Endodermal cell (in vitro differentiated cells): ENCODE measurements around the gene SPTBN2. TPM values are rescaled to one million over a fixed set of nuclear protein-coding genes. Genes with fewer than 3 reads are reported as not detected.

ENCODE experiments used
- DNase-seq: peaks from one replicate; pipeline ENCODE4 v3.0.0-alpha.2; 2017
- H3K27ac ChIP-seq: 2 replicates; pipeline ENCODE4 v1.5.1; 2013; ENCODE audit warnings: mild to moderate bottlenecking, low read depth, low read length, moderate library complexity
- H3K27me3 ChIP-seq: 2 replicates; pipeline ENCODE4 v1.6.1; 2013; ENCODE audit warnings: mild to moderate bottlenecking, low read length, moderate library complexity; ENCODE audit not compliant: insufficient read depth, control insufficient read depth, poor library complexity, severe bottlenecking
- H3K36me3 ChIP-seq: 2 replicates; pipeline ENCODE4 v1.7.0; 2013; ENCODE audit warnings: mild to moderate bottlenecking, low read length, moderate library complexity; ENCODE audit not compliant: control insufficient read depth, insufficient read depth
- H3K4me1 ChIP-seq: one replicate; pipeline ENCODE4 v1.7.0; 2013; ENCODE audit warnings: low read length; ENCODE audit not compliant: control insufficient read depth, insufficient read depth
- H3K4me3 ChIP-seq: 2 replicates; pipeline ENCODE4 v1.5.1; 2013; ENCODE audit warnings: mild to moderate bottlenecking, low read length, moderate library complexity
- H3K9ac ChIP-seq: 2 replicates; pipeline ENCODE4 v1.6.1; 2013; ENCODE audit warnings: mild to moderate bottlenecking, low read length, moderate library complexity; ENCODE audit not compliant: poor library complexity, severe bottlenecking; ENCODE audit errors: extremely low read depth
- H3K9me3 ChIP-seq: 2 replicates; pipeline ENCODE4 v1.6.1; 2013; ENCODE audit warnings: mild to moderate bottlenecking, low read length, moderate library complexity; ENCODE audit not compliant: control insufficient read depth
- H3K27ac Mint-ChIP-seq: 2 replicates; pipeline ENCODE4 v1.8.0; 2020; ENCODE audit warnings: mixed read lengths
- H3K27me3 Mint-ChIP-seq: 2 replicates; pipeline ENCODE4 v1.8.0; 2021; ENCODE audit warnings: mild to moderate bottlenecking, mixed read lengths; ENCODE audit not compliant: insufficient read depth
- H3K36me3 Mint-ChIP-seq: 2 replicates; pipeline ENCODE4 v1.8.0; 2020; ENCODE audit warnings: low read depth, mixed read lengths
- H3K4me1 Mint-ChIP-seq: 2 replicates; pipeline ENCODE4 v1.8.0; 2020; ENCODE audit warnings: mixed read lengths
- H3K4me3 Mint-ChIP-seq: 2 replicates; pipeline ENCODE4 v1.8.0; 2020; ENCODE audit warnings: mild to moderate bottlenecking, moderate library complexity, mixed read lengths
- H3K9me3 Mint-ChIP-seq: 2 replicates; pipeline ENCODE4 v1.8.0; 2020; ENCODE audit warnings: mild to moderate bottlenecking, mixed read lengths
- WGBS, 2 experiments: methylation state at CpG; one replicate each; pipeline versions ENCODE4 v1.1.5 to v1.1.7; 2013; ENCODE audit warnings: missing lambda C conversion rate in 2 of 2, mixed read lengths in 1 of 2; ENCODE audit not compliant: insufficient coverage in 1 of 2, insufficient read length in 1 of 2; 5-methylcytosine and 5-hydroxymethylcytosine counted together
- long read RNA-seq, 4 experiments: library from polyadenylated mRNA in 2 of 4; library from RNA in 1 of 4; library from capped mRNA in 1 of 4; stranded (forward) in 3 of 4; unstranded in 1 of 4; transcript quantifications; one replicate each; pipeline ENCODE4 v2.0.0, GENCODE V29; 2020 to 2021; ENCODE audit warnings: inconsistent platforms in 1 of 4
- polyA plus RNA-seq, 2 experiments: library from polyadenylated mRNA; stranded (reverse); fragments of 50-300 nt; gene quantifications; one replicate each; pipeline ENCODE4 v1.2.3, GENCODE V29; 2013
- total RNA-seq, 2 donors: library from RNA; stranded (reverse); fragmentation: NEBNext Ultra II Directional in 1 of 2; extraction: Animal tissue kit (Norgen Biotek cat#: 25700) in 1 of 2; gene quantifications; 2 replicates in 1 of 2; 3 replicates in 1 of 2; pipeline ENCODE4 v1.2.1, GENCODE V29; 2021
- TF ChIP-seq, protein P1 (sequence below): fragments of 200-600 bp; sonication (generic); conservative IDR thresholded peaks from 2 replicates; pipeline ENCODE4 v1.5.0; 2021; ENCODE audit warnings: antibody characterized with exemption, mild to moderate bottlenecking

The SPTBN2 gene
- 10 to 100 TPM; 36.0 to 46.0 TPM for total RNA-seq
- polyA plus RNA-seq (2013, experiment 1 of 2): 39.9 TPM
- polyA plus RNA-seq (2013, experiment 2 of 2): 31.3 TPM
- long read RNA-seq, experiment 1, partial matches to known transcripts: 8 of 14 reads
- long read RNA-seq, experiment 1, other reads (novel, unspliced or antisense): 6 of 14 reads
- long read RNA-seq, experiment 2, partial matches to known transcripts: 18 of 26 reads
- long read RNA-seq, experiment 2, other reads (novel, unspliced or antisense): 8 of 26 reads
- long read RNA-seq, experiment 3, partial matches to known transcripts: 5 of 5 reads
- long read RNA-seq, experiment 3, other reads (novel, unspliced or antisense): 0 of 5 reads
- long read RNA-seq, experiment 4: 0 reads

DNA sequence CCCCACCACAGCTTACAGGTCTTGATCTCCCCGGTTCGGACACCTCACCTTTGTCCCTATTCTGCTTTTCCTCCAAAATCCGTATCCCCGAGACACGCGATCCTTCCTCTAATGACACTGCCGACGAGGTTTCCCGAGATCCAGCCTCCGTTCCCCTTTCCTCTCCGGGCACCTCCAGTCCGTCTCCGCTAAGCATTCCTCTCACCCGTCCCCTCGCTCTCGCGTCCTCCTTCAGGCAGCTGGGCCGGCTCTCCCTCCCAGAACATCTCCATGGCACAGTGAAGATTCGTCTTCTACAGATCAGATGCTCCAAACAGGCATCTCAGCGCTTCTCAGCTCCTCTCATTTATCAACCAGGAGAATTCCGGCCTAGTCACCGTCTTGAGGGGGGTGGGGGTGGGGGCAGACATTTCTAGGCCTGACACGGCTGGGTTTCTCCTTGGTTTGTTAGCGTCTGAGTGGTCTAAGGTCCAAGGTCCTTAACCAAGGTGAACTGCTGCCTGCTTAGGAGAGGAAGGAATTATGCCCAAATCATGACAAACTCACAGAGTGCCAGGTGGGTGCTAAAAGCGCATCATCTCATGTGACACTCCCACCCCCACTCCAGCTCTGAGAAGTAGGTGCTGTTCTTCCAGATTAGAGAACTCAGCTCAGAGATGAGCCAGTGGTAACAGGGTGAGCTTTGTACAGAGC, at the start of gene SPTBN2:
SPTBN2 (minus strand) TSS at position 524 of the 693 bp plus-strand sequence. CDS start 7,976 bp downstream, outside the sequence.
- DNase-seq: peak; percentile 82
- no peak within 1 kb of the TSS for H3K9ac ChIP-seq
- Mint-ChIP-seq H3K4me1 (peaks cover 24% of the 10 kb centered on the region), H3K27ac (peak within 1 kb of the TSS; percentile 53), H3K36me3 (no peaks in the 10 kb centered on the region), H3K9me3 (no peaks in the 10 kb centered on the region), H3K27me3 (peaks cover 71% of the 10 kb centered on the region), H3K4me3 (peak within 1 kb of the TSS; percentile 72)
- H3K9me3 ChIP-seq: no peaks in the 10 kb centered on the region
- TF ChIP-seq, protein P1, sequence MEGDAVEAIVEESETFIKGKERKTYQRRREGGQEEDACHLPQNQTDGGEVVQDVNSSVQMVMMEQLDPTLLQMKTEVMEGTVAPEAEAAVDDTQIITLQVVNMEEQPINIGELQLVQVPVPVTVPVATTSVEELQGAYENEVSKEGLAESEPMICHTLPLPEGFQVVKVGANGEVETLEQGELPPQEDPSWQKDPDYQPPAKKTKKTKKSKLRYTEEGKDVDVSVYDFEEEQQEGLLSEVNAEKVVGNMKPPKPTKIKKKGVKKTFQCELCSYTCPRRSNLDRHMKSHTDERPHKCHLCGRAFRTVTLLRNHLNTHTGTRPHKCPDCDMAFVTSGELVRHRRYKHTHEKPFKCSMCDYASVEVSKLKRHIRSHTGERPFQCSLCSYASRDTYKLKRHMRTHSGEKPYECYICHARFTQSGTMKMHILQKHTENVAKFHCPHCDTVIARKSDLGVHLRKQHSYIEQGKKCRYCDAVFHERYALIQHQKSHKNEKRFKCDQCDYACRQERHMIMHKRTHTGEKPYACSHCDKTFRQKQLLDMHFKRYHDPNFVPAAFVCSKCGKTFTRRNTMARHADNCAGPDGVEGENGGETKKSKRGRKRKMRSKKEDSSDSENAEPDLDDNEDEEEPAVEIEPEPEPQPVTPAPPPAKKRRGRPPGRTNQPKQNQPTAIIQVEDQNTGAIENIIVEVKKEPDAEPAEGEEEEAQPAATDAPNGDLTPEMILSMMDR: no peak
- peaks cover 11% of the 10 kb centered on the region for H3K4me1 ChIP-seq
- no peaks in the 10 kb centered on the region for H3K36me3 ChIP-seq
- peak within 1 kb of the TSS; percentile 76 for H3K27ac ChIP-seq
- WGBS, 2 experiments: 16 to 18% methylated on average over 17 to 25 of the region's 25 CpGs
- H3K4me3 ChIP-seq: peak within 1 kb of the TSS; percentile 75
- H3K27me3 ChIP-seq: peaks cover 43% of the 10 kb centered on the region

DNA sequence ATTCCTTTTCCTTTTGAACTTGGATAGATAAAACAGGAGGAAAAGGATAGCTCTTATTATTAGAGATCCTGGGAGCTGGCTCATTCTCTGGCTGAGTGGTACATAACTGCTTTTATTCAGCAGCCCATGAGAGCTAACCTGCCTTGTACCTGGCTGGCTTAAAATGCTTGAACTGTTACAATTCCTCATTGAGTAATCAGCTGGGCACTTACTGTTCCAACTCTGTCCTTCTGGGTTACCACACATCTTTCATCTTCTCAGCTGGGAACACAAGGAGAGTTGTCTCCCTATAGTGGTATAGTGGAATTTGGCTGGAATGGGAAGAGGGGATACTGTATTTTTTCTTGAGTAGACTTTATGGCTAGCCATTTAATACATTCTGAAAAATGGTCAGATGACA, 39.8 kb upstream of the SPTBN2 start:
- no peaks in the 10 kb centered on the region for H3K4me1 Mint-ChIP-seq
- Histone ChIP-seq H3K27me3 (no peaks in the 10 kb centered on the region), H3K27ac (no peak overlapping the region), H3K9ac (no peak overlapping the region), H3K4me1 (no peaks in the 10 kb centered on the region), H3K4me3 (no peak overlapping the region), H3K9me3 (no peaks in the 10 kb centered on the region), H3K36me3 (peaks cover 18% of the 10 kb centered on the region)
- H3K27me3 Mint-ChIP-seq: no peaks in the 10 kb centered on the region
- DNase-seq: no peak
- no peak overlapping the region for H3K27ac Mint-ChIP-seq
- H3K36me3 Mint-ChIP-seq: peaks cover 16% of the 10 kb centered on the region
- no peaks in the 10 kb centered on the region for H3K9me3 Mint-ChIP-seq
- H3K4me3 Mint-ChIP-seq: no peak overlapping the region
- TF ChIP-seq, protein P1: no peak

DNA sequence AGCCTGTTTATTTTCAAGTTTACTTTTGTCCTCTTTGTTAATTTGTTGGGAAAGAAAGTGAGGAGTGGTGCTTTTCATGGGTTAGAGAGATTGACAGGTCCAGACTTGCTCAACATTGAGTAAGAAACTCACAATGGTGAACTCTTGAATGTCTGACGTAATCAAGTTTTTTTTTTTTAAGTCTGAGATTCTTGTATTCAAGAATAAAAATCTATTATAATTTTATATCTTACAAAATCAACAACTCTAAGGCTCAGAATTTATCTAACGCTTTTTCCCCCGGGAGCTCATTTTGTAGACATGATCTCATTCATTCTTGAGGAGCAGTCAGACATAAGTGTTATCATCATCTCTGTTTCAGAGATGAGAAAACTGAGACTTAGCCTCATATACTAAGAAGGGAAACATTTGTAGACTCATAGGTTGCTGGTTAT, 39.1 kb upstream of the SPTBN2 start:
- no peaks in the 10 kb centered on the region for H3K27me3 Mint-ChIP-seq
- no peaks in the 10 kb centered on the region for H3K9me3 Mint-ChIP-seq
- no peaks in the 10 kb centered on the region for H3K9me3 ChIP-seq
- no peak overlapping the region for H3K4me3 Mint-ChIP-seq
- no peaks in the 10 kb centered on the region for H3K27me3 ChIP-seq
- H3K27ac ChIP-seq: no peak overlapping the region
- H3K4me1 Mint-ChIP-seq: no peaks in the 10 kb centered on the region
- TF ChIP-seq, protein P1: no peak
- no peak for DNase-seq
- no peak overlapping the region for H3K9ac ChIP-seq
- peaks cover 22% of the 10 kb centered on the region for H3K36me3 ChIP-seq
- 93% methylated on average over 2 of the region's 3 CpGs; no CpG with 5 or more reads in 1 of the 2 experiments for WGBS, 2 experiments
- no peaks in the 10 kb centered on the region for H3K4me1 ChIP-seq
- no peak overlapping the region for H3K4me3 ChIP-seq
- peaks cover 19% of the 10 kb centered on the region for H3K36me3 Mint-ChIP-seq
- no peak overlapping the region for H3K27ac Mint-ChIP-seq
